Central memory CD8-positive, alpha-beta T cell (primary cell): ENCODE results near the gene SIRT3.

Source experiments
- ATAC-seq: fragments of 150-1000 bp; cut with Tn5 transposase; replicated peaks from 2 replicates; pipeline ENCODE4 v1.10.0; 2022; ENCODE audit warnings: mild to moderate bottlenecking, moderate FRiP score, moderate number of reproducible peaks; ENCODE audit not compliant: poor library complexity, severe bottlenecking; ENCODE audit errors: extremely low read depth
- DNase-seq, 2 donors: peaks; one replicate each; pipeline ENCODE4 v3.0.0; 2021; ENCODE audit warnings: low spot score in 2 of 2
- H3K27ac Mint-ChIP-seq: one replicate; pipeline ENCODE4 v1.8.0; 2022; ENCODE audit warnings: low read depth, mild to moderate bottlenecking, moderate library complexity, mixed read lengths
- H3K27me3 Mint-ChIP-seq: one replicate; pipeline ENCODE4 v1.8.0; 2022; ENCODE audit warnings: mixed read lengths
- H3K36me3 Mint-ChIP-seq: one replicate; pipeline ENCODE4 v1.8.0; 2022; ENCODE audit warnings: mild to moderate bottlenecking, moderate library complexity, mixed read lengths; ENCODE audit not compliant: insufficient read depth
- H3K4me1 Mint-ChIP-seq: one replicate; pipeline ENCODE4 v1.8.0; 2022; ENCODE audit warnings: mixed read lengths
- H3K4me3 Mint-ChIP-seq: one replicate; pipeline ENCODE4 v1.8.0; 2022; ENCODE audit warnings: mild to moderate bottlenecking, moderate library complexity, mixed read lengths
- H3K9me3 Mint-ChIP-seq: one replicate; pipeline ENCODE4 v1.8.0; 2022; ENCODE audit warnings: mixed read lengths

Gene SIRT3

GRCh38 chr11:266676-267439 is 30.7 kb upstream of the SIRT3 start:
- Mint-ChIP-seq H3K27me3 (no peaks in the 10 kb centered on the region), H3K27ac (peak overlapping the region; percentile 95), H3K9me3 (no peaks in the 10 kb centered on the region), H3K4me3 (peak overlapping the region; percentile 93), H3K36me3 (peaks cover 13% of the 10 kb centered on the region), H3K4me1 (peaks cover 29% of the 10 kb centered on the region)
- ATAC-seq: no peak
- no peak for DNase-seq

- no peaks in the 10 kb centered on the region for H3K9me3 Mint-ChIP-seq
- H3K4me3 Mint-ChIP-seq: no peak overlapping the region
- H3K27me3 Mint-ChIP-seq: no peaks in the 10 kb centered on the region
Observed at GRCh38 chr11:261624-262023, 25.5 kb upstream of the SIRT3 start.

GRCh38 chr11:259413-259812 is 23.3 kb upstream of the SIRT3 start:
- no peak for ATAC-seq
- Mint-ChIP-seq H3K27me3 (no peaks in the 10 kb centered on the region), H3K4me3 (no peak overlapping the region), H3K27ac (no peak overlapping the region), H3K4me1 (peaks cover 5% of the 10 kb centered on the region), H3K9me3 (no peaks in the 10 kb centered on the region), H3K36me3 (peaks cover under 1% of the 10 kb centered on the region)
- DNase-seq: no peak

More at GRCh38 chr11:261624-262023, 25.5 kb upstream of the SIRT3 start:
- Mint-ChIP-seq H3K36me3 (no peaks in the 10 kb centered on the region), H3K4me1 (peaks cover 5% of the 10 kb centered on the region), H3K27ac (no peak overlapping the region)
- DNase-seq (no peak), ATAC-seq (no peak)

GRCh38 chr11:257766-258493 is 21.8 kb upstream of the SIRT3 start:
- DNase-seq: no peak
- peaks cover 5% of the 10 kb centered on the region for H3K4me1 Mint-ChIP-seq
- no peaks in the 10 kb centered on the region for H3K9me3 Mint-ChIP-seq
- peak overlapping the region; percentile 57 for H3K27ac Mint-ChIP-seq
- ATAC-seq: no peak
- H3K36me3 Mint-ChIP-seq: peaks cover 3% of the 10 kb centered on the region
- H3K4me3 Mint-ChIP-seq: no peak overlapping the region
- H3K27me3 Mint-ChIP-seq: no peaks in the 10 kb centered on the region

- ATAC-seq: no peak
- Mint-ChIP-seq H3K9me3 (no peaks in the 10 kb centered on the region), H3K36me3 (peaks cover 11% of the 10 kb centered on the region), H3K4me1 (peaks cover 5% of the 10 kb centered on the region), H3K27me3 (no peaks in the 10 kb centered on the region), H3K4me3 (no peak overlapping the region), H3K27ac (peak overlapping the region; percentile 57)
- DNase-seq: no peak
Observed at GRCh38 chr11:256952-257737, 21.0 kb upstream of the SIRT3 start.

- DNase-seq (no peak), ATAC-seq (no peak)
- H3K4me1 Mint-ChIP-seq: peaks cover 8% of the 10 kb centered on the region
- no peak overlapping the region for H3K4me3 Mint-ChIP-seq
- H3K9me3 Mint-ChIP-seq: no peaks in the 10 kb centered on the region
- H3K27ac Mint-ChIP-seq: peak overlapping the region; percentile 21
- peaks cover 22% of the 10 kb centered on the region for H3K36me3 Mint-ChIP-seq
- no peaks in the 10 kb centered on the region for H3K27me3 Mint-ChIP-seq
Observed at GRCh38 chr11:255816-256215, 19.7 kb upstream of the SIRT3 start.

GRCh38 chr11:255176-255575 is 19.0 kb upstream of the SIRT3 start:
- H3K27ac Mint-ChIP-seq: no peak overlapping the region
- peaks cover 11% of the 10 kb centered on the region for H3K4me1 Mint-ChIP-seq
- ATAC-seq (no peak), DNase-seq (no peak)
- H3K9me3 Mint-ChIP-seq: no peaks in the 10 kb centered on the region
- H3K27me3 Mint-ChIP-seq: no peaks in the 10 kb centered on the region
- no peak overlapping the region for H3K4me3 Mint-ChIP-seq
- peaks cover 27% of the 10 kb centered on the region for H3K36me3 Mint-ChIP-seq

- H3K9me3 Mint-ChIP-seq: no peaks in the 10 kb centered on the region
- ATAC-seq (no peak), DNase-seq (no peak)
- peaks cover 11% of the 10 kb centered on the region for H3K4me1 Mint-ChIP-seq
- no peak overlapping the region for H3K27ac Mint-ChIP-seq
- H3K27me3 Mint-ChIP-seq: no peaks in the 10 kb centered on the region
- H3K36me3 Mint-ChIP-seq: peaks cover 39% of the 10 kb centered on the region
- no peak overlapping the region for H3K4me3 Mint-ChIP-seq
Observed at GRCh38 chr11:253886-254270, 17.7 kb upstream of the SIRT3 start.

GRCh38 chr11:253160-253885 is 17.2 kb upstream of the SIRT3 start:
- Mint-ChIP-seq H3K4me3 (no peak overlapping the region), H3K9me3 (no peaks in the 10 kb centered on the region), H3K27me3 (no peaks in the 10 kb centered on the region), H3K27ac (no peak overlapping the region), H3K36me3 (peaks cover 43% of the 10 kb centered on the region), H3K4me1 (peaks cover 11% of the 10 kb centered on the region)
- no peak for DNase-seq
- no peak for ATAC-seq

- DNase-seq: no peak
- H3K27ac Mint-ChIP-seq: no peak overlapping the region
Observed at GRCh38 chr11:252666-253065, 16.5 kb upstream of the SIRT3 start.

GRCh38 chr11:251550-251949 is 15.4 kb upstream of the SIRT3 start:
- H3K27me3 Mint-ChIP-seq: no peaks in the 10 kb centered on the region
- no peaks in the 10 kb centered on the region for H3K9me3 Mint-ChIP-seq
- H3K27ac Mint-ChIP-seq: no peak overlapping the region
- peaks cover 59% of the 10 kb centered on the region for H3K36me3 Mint-ChIP-seq
- peaks cover 6% of the 10 kb centered on the region for H3K4me1 Mint-ChIP-seq
- no peak overlapping the region for H3K4me3 Mint-ChIP-seq
- ATAC-seq: no peak
- DNase-seq: no peak

More at GRCh38 chr11:252666-253065, 16.5 kb upstream of the SIRT3 start:
- Mint-ChIP-seq H3K4me1 (peaks cover 6% of the 10 kb centered on the region), H3K27me3 (no peaks in the 10 kb centered on the region), H3K36me3 (peaks cover 50% of the 10 kb centered on the region), H3K4me3 (no peak overlapping the region), H3K9me3 (no peaks in the 10 kb centered on the region)
- no peak for ATAC-seq

- peak; percentile 72 to 74 for DNase-seq
- H3K27me3 Mint-ChIP-seq: no peaks in the 10 kb centered on the region
- peaks cover 67% of the 10 kb centered on the region for H3K36me3 Mint-ChIP-seq
- ATAC-seq: peak; percentile 97
- H3K4me3 Mint-ChIP-seq: no peak overlapping the region
- H3K9me3 Mint-ChIP-seq: no peaks in the 10 kb centered on the region
- H3K4me1 Mint-ChIP-seq: peaks cover 6% of the 10 kb centered on the region
- H3K27ac Mint-ChIP-seq: no peak overlapping the region
Observed at GRCh38 chr11:250740-251299, 14.7 kb upstream of the SIRT3 start.
